KG1 (cell line): Measurements from ENCODE around the gene ZNF679.
"Not testable (repeated sequence)": the region's sequence is repeated elsewhere in the genome, so short reads cannot be mapped to it uniquely, and the experiment has no call there.

ENCODE experiments used
- DNase-seq: peaks from one replicate; lab custom pipeline; 2025; lab: John Stamatoyannopoulos, UW

The ZNF679 gene

DNA sequence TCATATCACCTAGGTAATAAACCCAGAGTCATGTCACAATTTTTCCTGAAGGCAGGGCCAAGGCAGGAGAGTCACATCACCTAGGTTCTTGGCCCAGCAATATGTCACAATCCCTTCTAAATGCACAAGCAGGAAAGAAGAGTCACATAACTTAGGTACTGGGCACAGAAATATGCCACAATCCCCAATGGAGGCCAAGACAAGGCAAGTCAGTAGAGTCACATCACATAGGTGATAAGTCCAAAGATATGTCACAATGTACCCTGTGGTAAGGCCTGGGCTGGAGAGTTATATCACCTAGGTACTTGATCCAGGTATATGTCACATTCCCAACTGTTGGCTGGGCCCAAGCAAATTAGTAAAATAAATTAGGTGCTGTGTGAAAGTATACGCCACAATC lies at the start of gene ZNF679:
Gene ZNF679, plus strand, starts transcription at position 301 of the 400 bp plus-strand sequence. CDS start 20,644 bp downstream, outside the sequence.
- not testable (repeated sequence) for DNase-seq

DNA sequence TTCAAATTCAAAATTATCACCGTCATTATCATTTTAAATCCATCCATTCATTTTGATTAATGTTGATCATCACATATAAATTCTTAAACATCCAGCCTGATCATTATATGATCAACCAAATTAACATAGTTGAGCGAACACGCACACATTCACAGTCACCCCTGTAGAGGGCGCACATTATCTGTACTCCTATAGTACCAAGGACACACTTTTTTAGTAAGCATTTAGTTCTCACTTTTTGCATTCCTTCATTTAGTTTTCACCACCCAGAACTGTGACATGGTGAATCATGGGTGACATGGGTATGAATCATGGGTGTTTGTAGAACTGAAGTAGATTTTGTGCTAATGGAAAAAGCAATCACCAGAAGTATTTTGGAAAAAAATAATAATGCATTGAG lies 47.3 kb upstream of the ZNF679 start:
- no peak for DNase-seq

DNA sequence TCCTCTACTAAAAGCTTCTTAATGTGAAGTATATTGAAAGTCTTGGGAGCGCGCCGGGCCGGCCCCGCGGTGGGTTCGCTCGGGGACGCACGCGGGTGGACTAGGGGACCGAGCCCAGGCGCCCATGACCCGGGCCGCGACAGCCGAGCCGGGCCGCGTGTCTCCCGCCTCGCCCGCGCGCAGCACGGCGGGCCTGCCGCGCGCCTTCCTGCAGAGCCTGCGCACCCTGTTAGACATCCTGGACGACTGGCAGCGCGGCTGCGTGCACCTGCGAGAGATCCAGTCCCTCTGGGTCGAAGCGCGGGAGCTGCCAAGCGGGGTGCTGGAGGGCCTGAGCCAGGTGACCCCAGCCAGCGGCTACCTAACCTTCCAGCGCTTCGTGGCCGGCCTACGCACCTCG lies 46.7 kb upstream of the ZNF679 start:
- no peak for DNase-seq

DNA sequence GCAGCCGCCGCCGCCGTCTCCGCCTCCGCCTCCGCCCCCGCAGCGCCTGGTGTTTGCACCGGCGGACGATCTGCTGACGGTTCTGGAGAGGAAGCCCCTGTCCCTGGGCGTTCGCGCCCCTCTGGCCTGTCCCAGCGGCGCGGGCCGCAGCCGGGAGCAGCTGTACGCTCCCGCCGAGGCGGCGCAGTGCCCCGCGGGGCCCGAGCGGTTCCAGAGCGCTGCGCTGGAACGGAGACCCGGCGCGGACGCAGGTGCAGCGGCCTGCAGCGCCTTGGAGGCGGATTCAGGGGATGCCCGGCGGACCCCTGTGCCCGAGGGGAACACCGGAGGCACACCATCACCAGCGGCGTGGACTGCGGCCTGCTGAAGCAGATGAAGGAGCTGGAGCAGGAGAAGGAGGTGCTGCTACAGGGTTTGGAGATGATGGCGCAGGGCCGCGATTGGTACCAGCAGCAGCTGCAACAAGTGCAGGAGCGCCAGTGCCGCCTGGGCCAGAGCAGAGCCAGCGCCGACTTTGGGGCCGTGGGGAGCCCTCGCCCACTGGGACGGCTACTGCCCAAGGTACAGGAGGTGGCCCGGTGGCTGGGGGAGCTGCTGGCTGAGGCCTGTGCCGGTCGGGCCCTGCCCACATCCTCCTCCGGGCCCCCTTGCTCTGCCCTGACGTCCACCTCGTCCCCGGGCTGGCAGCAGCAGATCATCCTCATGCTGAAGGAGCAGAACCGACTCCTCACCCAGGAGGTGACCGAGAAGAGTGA lies 46.1 kb upstream of the ZNF679 start:
- no peak for DNase-seq

DNA sequence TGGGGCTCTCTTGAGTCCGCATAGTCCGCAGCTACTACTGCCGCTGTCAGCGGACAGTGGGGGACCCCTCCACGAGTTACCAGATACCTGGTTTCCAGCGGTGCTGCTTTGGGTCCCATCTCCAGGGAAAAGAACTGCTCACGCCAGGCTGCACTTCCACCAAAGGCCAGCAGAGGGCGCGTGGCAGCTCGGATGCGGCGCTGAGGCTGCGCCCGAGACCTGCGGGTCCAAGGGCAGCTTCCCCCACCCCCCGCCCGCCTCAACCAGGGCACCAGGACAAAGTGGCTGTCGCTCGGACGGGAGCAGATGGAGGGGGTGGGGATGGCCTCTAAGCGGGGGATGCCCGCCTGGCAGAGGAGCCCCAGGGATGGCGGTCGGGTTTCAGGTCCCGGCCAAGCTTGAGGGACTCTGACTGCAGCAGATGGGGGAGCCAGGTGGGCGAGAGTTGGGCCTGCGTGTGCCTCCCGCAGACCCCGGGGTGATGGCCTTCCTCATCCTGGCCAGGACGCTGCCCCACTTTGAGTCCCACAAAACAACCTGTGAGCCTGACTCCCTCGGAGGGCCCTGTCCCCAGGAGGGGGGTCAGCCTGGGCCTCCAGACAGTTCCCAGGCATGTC lies 45.0 kb upstream of the ZNF679 start:
- no peak for DNase-seq

DNA sequence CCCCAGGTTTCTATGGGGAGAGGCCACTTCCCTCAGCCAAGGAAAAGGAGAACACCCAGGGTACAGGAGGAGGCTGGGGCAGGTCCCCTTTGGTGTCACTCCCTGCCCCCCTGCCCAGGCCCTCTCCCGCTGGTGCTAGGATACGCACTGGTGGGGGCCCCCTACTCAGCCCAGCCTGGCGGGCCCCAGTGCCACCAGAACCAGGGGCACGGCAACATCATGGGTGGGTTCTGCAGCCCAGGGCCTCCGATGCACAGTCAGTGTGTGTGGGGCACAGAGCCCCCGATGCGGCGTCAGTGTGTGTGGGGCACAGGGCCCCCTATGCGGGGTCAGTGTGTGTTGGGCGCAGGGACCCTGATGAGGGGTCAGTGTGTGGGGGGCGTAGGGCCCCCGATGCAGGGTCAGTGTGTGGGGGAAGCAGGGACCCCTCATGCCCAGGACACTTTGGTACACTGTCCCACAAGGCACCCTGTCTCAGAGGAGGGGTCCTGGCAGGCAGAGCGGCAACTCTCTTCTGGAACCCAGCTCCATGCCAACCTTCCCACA lies 44.4 kb upstream of the ZNF679 start:
- DNase-seq, result no peak

DNA sequence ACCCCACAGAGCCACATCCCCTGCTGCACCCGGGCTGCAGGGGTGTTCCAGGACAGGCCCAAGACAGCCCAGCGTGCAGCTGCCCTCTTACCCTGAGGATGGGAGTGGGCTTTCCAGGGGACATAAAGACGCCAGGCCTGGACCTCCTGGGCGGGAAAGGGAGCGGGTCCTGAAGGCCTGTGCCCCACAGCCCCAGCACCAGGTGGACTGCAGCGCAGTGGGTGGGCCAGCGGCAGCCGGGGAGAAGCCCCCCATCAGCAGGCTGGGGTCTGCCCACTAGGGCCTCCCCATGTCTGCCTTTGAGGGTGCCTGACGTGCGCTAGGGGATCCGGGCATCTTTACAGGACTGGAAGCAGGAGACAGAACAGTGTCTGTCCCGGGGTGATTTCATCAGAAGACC lies 43.9 kb upstream of the ZNF679 start:
- DNase-seq, result no peak

DNA sequence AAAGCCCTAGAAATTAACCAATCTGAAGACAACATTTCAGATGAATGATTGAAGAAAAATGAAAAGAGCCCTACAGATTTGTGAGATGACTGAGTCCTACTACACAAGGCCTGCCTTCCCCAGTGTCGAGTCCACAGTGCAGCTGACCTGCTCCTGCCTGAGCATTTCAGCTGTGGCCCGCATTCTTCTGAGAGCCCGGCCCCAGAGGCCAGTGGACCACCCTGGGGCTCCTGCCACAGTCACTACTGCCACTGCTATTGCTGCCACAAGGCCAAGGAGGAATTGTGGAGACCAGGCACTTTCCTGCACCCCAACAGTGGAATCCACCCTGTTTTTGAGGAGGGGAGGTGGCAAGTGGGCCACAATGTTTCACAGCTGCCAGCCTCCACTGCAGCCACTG lies 40.9 kb upstream of the ZNF679 start:
- no peak for DNase-seq

DNA sequence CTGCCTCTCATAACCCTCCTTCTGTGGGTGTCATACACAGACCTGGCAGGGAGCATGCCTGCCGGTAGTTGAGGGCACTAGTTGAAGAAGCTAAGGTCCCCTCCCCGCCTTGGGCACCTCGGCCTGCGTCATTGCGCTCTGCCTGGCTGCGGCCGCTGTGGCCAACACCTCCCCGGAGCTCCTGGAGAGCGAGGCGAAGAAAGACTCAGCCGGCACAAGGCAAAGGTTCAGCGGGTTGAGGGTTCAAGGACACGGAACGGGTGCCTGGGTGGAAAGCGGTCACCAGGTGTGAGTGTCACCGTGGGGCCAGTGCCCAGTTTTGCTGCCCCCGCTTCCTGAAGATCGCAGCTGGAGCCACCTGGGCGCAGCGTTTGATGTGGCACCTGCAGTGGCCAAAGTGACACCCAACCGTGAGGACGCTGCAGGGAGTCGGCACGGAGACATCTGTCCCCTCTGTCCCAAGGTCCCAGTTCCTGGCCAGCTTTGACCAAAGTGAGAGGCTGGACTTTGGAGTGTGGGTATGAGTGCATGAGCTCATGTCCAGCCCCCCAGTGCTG lies 36.0 kb upstream of the ZNF679 start:
- DNase-seq, result no peak

DNA sequence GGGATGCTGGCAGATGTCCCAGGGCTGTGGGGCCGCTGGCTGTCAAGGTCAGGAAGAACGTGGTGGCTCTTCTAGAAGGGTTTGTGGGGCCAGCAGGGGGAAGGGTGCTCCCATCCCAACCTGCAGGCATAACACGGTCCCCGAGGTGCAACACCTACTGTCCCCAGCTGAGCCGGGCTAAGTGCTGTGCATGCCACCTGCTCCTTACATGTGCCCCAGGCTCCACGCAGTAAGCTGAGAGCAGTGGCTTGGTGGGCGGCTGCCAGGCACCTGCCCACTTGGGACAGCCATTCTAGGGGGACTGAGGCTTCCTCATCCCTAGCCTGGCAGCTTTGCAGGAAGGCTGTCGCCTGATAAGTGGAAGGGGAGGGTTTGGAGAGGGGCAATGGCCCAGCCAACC lies 35.5 kb upstream of the ZNF679 start:
- no peak for DNase-seq

DNA sequence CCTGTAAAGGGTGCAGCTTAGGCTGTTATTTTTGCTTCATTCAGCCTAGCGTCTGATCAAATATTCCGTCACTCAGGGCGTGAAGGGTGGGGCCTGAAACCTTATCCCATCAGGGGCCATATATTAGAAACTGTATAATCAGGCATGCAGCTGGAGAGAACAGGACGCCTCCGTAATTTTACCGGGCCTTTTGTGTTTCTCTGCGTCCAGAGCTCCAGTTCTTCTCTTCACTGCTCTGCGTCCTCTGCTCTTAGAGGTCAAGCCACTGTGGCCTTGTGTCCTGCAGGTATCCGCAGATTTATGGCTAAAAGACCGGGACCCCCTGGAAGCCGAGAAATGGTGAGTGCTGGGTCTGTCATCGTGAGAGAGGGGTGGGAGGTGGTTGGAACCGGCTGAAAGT lies 21.4 kb upstream of the ZNF679 start, which contains the start of gene ZNF735:
Gene ZNF735, plus strand, starts transcription at position 301 of the 400 bp plus-strand sequence. Its CDS starts 0 bp downstream, at position 301.
- DNase-seq, result no peak

DNA sequence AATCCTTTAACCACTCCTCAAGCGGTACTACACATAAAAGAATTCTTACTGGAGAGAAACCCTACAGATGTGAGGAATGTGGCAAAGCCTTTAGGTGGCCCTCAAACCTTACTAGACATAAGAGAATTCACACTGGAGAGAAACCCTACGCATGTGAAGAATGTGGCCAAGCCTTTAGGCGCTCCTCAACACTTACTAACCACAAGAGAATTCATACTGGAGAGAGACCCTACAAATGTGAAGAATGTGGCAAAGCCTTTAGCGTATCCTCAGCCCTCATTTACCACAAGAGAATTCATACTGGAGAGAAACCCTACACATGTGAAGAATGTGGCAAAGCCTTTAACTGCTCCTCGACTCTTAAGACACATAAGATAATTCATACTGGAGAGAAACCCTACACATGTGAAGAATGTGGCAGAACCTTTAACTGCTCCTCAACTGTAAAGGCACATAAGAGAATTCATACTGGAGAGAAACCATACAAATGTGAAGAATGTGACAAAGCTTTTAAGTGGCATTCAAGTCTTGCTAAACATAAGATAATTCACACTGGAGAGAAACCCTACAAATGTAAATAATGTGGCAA lies 8.5 kb upstream of the ZNF679 start:
- not testable (repeated sequence) for DNase-seq

DNA sequence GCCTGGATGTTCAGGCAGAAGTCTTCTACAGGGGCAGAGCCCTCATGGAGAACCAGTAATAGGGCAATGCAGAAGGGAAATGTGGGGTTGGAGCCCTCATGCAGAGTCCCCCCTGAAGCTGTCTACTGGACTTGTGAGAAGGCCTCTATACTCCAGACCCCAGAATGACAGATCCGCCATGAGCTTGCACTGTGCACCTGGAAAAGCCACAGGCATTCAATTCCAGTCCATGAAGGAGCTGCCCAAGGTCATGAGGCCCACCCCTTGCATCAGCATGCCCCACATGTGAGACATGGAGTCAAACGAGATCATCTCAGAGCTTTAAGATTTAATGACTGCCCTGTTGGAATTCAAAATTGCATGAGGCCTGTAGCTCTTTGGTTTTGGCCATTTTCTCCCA lies 4.9 kb upstream of the ZNF679 start:
- DNase-seq, result no peak

DNA sequence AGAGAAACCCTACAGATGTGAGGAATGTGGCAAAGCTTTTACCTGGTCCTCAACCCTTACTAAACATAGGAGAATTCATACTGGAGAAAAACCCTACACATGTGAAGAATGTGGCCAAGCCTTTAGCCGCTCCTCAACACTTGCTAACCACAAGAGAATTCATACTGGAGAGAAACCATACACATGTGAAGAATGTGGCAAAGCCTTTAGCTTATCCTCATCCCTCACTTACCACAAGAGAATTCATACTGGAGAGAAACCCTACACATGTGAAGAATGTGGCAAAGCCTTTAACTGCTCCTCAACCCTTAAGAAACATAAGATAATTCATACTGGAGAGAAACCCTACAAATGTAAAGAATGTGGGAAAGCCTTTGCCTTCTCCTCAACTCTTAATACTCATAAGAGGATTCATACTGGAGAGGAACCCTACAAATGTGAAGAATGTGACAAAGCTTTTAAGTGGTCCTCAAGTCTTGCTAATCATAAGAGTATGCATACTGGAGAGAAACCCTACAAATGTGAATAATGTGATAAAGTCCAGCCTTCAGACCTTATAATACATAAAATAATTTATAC lies 38.2 kb downstream of the ZNF679 start:
- DNase-seq, result no peak

DNA sequence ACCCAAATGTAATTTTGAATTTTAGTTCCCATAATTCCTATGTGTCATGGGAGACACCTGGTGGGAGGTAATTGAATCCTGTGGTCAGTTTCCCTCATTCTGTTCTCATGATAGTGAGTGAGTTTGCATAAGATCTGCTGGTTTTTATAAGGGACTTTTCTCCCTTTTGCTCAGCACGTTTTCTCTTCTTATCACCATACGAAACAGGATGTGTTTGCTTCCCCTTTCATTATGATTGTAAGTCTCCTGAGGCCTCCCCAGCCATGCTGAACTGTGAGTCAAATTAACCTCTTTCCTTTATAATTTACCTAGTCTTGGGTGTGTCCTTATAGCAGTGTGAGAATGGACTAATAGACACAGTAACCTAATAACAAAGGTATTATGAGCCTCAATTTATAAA lies 49.4 kb downstream of the ZNF679 start:
- DNase-seq, result no peak

DNA sequence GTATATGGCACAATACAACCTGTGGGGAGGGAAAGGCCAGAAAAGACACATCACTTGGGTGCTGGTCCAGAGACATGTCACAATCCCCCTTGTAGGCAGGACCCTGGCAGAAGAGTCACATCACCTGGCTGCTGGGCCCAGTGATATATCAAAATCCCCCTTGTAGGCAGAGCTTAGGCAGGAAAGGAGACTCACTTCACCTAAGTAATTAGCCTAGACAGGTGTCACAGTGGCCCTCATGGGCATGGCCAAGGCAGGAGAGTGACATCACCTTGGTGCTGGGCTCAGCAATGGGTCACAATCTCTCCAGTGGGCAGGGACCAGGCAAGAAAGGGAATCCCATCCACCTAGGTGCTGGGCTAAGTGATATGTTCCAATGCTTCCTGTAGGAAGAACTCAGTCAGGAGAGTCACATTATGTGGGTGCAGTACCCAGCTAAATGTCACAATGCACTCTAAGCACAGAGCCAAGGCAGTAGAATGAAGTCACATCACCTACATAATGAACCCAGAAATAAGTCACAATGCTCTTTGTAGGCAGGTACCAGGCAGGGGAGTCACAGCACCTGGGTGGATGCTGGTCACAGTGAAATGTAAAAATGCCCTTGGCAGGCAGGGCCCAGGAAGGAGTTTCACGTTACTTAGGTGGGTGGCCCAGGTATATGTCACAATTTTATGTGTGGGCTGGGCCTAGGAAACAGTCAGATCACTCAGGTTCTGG lies 66.6 kb downstream of the ZNF679 start:
- DNase-seq, result no peak

DNA sequence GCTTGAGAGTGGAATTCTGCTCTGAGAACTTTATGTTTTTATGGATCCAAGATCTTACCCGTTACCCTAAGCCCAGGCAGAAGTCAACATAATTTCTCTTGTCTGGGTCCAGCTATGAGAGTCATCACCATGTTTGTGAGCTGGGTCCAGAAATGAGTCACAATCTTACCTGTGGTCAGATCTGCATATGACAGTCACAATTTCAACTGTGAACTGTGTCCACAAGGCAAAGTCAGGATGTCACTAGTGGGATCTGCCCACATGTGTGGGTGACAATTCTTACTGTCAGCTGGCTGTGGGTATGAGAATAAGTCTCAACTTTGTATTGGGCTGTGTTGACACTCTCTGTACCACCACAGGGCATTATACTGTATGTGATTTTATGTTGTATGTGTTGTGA lies 69.1 kb downstream of the ZNF679 start:
- not testable (repeated sequence) for DNase-seq

DNA sequence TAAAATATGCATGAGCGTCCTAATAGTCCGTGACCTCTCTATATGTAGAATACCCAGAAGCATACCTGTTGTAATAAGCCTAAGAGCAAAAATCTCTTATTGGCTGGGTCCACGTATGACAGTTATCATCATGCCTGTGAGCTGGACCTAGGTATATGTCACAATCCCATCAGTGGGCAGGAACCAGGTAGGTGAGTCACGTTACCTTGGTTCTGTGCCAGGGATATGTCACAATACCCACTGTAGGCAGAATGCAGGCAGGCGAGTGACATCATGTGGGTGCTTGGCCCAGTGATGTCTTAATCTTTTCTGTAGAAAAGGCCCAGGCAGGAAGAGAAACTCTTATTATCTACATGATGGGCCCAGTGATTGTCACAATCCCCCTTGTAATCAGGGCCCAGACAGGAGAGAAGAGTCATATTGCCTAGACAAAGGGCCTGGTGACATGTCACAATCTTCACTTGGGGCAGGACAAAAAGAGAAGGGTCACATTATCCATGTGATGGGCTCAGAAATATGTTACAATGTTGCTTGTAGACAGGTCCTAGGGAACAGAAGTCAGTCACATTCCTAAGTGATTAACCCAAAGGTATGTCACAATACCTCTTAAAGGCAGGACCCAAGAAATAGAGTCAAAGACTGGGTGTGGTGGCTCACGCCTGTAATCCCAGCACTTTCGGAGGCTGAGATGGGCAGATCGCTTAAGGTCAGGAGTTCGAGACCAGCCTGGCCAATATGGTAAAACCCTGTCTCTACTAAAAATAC lies 72.5 kb downstream of the ZNF679 start:
- DNase-seq, result no peak

DNA sequence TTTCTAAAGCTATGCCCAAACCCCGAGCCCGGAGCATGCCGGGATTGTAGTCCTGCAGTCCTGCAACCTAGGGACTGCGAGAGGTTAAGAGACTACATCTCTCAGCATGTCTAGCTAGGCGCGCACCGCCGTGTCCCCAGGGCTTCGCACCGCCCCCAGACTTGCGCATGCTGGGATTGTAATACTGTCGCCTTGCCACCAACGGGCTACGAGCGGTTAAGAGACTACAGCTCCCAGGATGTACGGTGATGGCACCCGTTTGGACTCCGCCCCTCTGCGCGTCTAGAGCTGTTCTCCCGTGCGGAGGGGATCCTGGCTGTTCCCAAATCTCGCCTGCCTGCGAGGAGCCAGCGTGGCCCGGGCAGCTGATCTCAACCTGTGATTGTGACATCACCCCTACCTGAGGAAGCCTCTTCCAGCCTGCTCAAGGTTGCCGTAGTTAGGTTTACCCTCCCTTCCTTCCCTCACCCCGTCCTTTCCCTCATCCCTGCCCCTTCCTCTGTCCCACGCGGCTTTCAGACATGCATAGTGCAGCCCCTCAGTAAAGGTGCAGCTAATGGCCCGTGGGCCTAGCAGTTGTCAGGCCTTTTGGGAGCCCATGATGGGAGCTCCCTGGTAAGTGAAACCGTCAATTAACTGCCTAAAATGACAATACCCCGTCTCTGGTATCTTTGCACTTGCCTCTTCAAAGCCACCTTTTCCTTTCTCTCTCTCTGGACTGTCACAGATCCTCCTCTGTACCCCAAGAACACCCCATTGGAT lies 79.2 kb downstream of the ZNF679 start:
- peak; percentile 90 for DNase-seq

DNA sequence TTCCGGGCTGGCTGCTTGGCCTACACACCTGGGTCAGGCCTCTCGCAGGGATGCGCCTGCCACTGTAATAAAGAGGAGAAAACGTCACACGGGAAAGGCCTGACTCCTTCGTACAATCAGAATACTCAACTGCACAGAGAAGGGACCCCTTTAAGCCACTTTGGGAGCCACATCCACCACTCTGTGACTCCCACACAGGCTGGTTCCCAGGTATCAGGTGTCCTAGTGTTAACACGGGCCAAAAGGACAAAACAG lies 79.7 kb downstream of the ZNF679 start:
- no peak for DNase-seq
